Natural killer cell treated with Interleukin-12 subunit alpha and Interleukin-12 subunit beta and Interleukin-15 and Interleukin-18, amount 100 ng/mL, for 72 hours (primary cell): ENCODE results near the gene NME4. TPM values are rescaled to one million over a fixed set of nuclear protein-coding genes. Genes with fewer than 3 reads are reported as not detected.
"Not testable (repeated sequence)": the region's sequence is repeated elsewhere in the genome, so short reads cannot be mapped to it uniquely, and the experiment has no call there.

Experiments used
- ATAC-seq, 2 donors: fragments of 150-1000 bp; cut with Tn5 transposase in 1 of 2; sonication (Bioruptor Pico), chemical (Tn5 transposase) in 1 of 2; 2 replicates each; pipeline ENCODE4 v1.10.0; 2021
- DNase-seq: peaks from one replicate; pipeline ENCODE4 v3.0.0; 2022; ENCODE audit warnings: low spot score
- H3K27ac Mint-ChIP-seq, 2 donors: 1 replicate in 1 of 2; 2 replicates in 1 of 2; pipeline ENCODE4 v1.8.0; 2022; ENCODE audit warnings: mixed read lengths in 2 of 2, mild to moderate bottlenecking in 1 of 2, moderate library complexity in 1 of 2
- H3K27me3 Mint-ChIP-seq, 2 donors: 1 replicate in 1 of 2; 2 replicates in 1 of 2; pipeline ENCODE4 v1.8.0; 2022; ENCODE audit warnings: mixed read lengths in 2 of 2
- H3K36me3 Mint-ChIP-seq: one replicate; pipeline ENCODE4 v1.8.0; 2022; ENCODE audit warnings: mixed read lengths
- H3K4me1 Mint-ChIP-seq, 2 donors: 1 replicate in 1 of 2; 2 replicates in 1 of 2; pipeline ENCODE4 v1.8.0; 2022; ENCODE audit warnings: low read depth in 2 of 2, mixed read lengths in 2 of 2, mild to moderate bottlenecking in 1 of 2
- H3K4me3 Mint-ChIP-seq: one replicate; pipeline ENCODE4 v1.8.0; 2022; ENCODE audit warnings: mixed read lengths
- H3K9me3 Mint-ChIP-seq: 2 replicates; pipeline ENCODE4 v1.8.0; 2022; ENCODE audit warnings: mixed read lengths
- total RNA-seq, 2 donors: library from RNA; stranded (reverse); gene quantifications; one replicate each; pipeline ENCODE4 v1.2.3, GENCODE V29; 2022

NME4 gene
- total RNA-seq, 2 donors from 2014 or later: 2.7 to 9.1 TPM

DNA sequence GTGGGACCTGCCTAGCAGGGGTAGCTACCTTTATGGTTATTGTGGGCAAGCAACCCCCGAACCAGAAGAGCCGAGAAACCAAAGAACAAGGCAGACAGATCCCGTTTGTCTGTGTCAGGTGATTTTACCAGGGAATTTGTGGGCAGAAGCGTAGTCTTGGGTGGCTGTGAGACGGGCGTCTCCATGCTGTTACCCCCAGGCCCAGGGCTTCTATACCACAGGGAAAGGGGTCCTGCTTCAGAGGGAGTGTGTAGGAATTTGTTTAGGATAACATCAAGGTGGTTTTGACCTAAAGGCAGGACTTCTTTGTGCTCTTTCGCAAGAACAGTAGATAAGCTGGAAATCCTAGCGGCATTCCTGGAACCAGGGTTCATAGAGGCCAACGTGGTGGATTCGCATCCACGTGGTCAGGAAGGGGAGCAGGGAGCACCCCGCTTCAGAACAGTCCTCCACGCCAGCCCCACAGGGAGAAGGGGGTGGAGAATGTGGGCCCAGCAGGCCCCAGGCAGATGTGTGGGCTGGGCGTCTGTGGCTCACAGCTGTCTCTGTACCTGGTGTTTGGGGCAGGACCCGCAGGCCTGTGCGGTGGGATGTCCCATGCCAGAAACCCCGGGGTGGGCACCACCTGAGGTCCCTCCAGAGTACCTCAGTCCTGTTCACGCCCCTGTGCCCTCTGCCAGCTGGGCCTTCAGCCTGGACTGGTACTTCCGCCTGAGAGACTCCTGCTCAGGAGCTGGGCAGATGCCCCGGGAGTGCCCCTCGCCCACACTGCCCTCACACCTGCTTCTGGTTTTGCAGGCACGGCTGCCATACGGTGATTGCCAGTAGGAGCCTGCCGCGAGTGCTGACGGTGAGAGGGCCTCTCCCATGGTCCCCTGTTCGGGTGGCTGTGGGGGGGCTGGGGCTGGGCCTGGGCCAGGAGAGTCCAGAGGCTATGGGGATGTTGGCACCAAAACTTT, 8.8 kb downstream of the NME4 start:
- H3K36me3 Mint-ChIP-seq: no peaks in the 10 kb centered on the region
- DNase-seq: no peak
- no peaks in the 10 kb centered on the region for H3K27me3 Mint-ChIP-seq
- no peak for ATAC-seq
- H3K4me1 Mint-ChIP-seq: no peaks in the 10 kb centered on the region
- peak overlapping the region in 1 of 2 donors; percentile 10 for H3K27ac Mint-ChIP-seq
- H3K9me3 Mint-ChIP-seq: no peaks in the 10 kb centered on the region
- H3K4me3 Mint-ChIP-seq: no peak overlapping the region

- DNase-seq: no peak
- no peaks in the 10 kb centered on the region for H3K36me3 Mint-ChIP-seq
Observed at GRCh38 chr16:407253-407652, 10.3 kb downstream of the NME4 start.

GRCh38 chr16:410516-411178, 13.6 kb downstream of the NME4 start:
- Mint-ChIP-seq H3K27ac (no peak overlapping the region), H3K36me3 (no peaks in the 10 kb centered on the region), H3K27me3 (no peaks in the 10 kb centered on the region), H3K4me1 (no peaks in the 10 kb centered on the region), H3K4me3 (no peak overlapping the region), H3K9me3 (no peaks in the 10 kb centered on the region)
- peak; percentile 18 to 37 for ATAC-seq
- no peak for DNase-seq

More at GRCh38 chr16:407253-407652, 10.3 kb downstream of the NME4 start:
- Mint-ChIP-seq H3K9me3 (no peaks in the 10 kb centered on the region), H3K27me3 (no peaks in the 10 kb centered on the region), H3K4me3 (no peak overlapping the region), H3K27ac (no peak overlapping the region), H3K4me1 (no peaks in the 10 kb centered on the region)
- ATAC-seq: no peak

- Mint-ChIP-seq H3K4me1 (no peaks in the 10 kb centered on the region), H3K4me3 (no peak overlapping the region), H3K36me3 (no peaks in the 10 kb centered on the region), H3K27me3 (no peaks in the 10 kb centered on the region), H3K9me3 (no peaks in the 10 kb centered on the region), H3K27ac (no peak overlapping the region)
- ATAC-seq (no peak), DNase-seq (no peak)
Observed at GRCh38 chr16:411576-412265, 14.7 kb downstream of the NME4 start.

GRCh38 chr16:414395-415169, 17.6 kb downstream of the NME4 start:
- ATAC-seq (no peak), DNase-seq (no peak)
- Mint-ChIP-seq H3K4me1 (no peaks in the 10 kb centered on the region), H3K27ac (no peak overlapping the region), H3K9me3 (no peaks in the 10 kb centered on the region), H3K4me3 (no peak overlapping the region), H3K36me3 (no peaks in the 10 kb centered on the region), H3K27me3 (no peaks in the 10 kb centered on the region)

- H3K36me3 Mint-ChIP-seq, H3K4me1 Mint-ChIP-seq: not testable (repeated sequence)
Observed at GRCh38 chr16:415170-415498, 18.1 kb downstream of the NME4 start.

DNA sequence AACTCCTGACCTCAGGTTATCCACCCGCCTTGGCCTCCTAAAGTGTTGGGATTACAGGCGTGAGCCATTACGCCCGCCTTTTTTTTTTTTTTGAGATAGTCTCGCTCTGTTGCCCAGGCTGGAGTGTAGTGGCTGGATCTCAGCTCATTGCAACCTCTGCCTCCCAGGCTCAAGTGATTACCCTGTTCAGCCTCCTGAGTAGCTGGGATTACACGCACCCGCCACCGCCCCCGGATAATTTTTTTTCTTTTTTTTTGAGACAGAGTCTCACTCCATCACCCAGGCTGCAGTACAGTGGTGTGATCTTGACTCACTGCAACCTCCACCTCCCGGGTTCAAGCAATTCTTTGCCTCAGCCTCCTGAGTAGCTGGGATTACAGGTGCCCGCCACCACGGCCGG, 25.2 kb downstream of the NME4 start:
- not testable (repeated sequence) for H3K36me3 Mint-ChIP-seq, ATAC-seq, H3K27me3 Mint-ChIP-seq, H3K4me3 Mint-ChIP-seq, H3K9me3 Mint-ChIP-seq, DNase-seq, H3K27ac Mint-ChIP-seq
- peaks cover 11 to 12% of the 10 kb centered on the region in 2 donors for H3K4me1 Mint-ChIP-seq

More at GRCh38 chr16:415170-415498, 18.1 kb downstream of the NME4 start:
- H3K27ac Mint-ChIP-seq, H3K27me3 Mint-ChIP-seq, H3K4me3 Mint-ChIP-seq, H3K9me3 Mint-ChIP-seq, DNase-seq, ATAC-seq: not testable (repeated sequence)

DNA sequence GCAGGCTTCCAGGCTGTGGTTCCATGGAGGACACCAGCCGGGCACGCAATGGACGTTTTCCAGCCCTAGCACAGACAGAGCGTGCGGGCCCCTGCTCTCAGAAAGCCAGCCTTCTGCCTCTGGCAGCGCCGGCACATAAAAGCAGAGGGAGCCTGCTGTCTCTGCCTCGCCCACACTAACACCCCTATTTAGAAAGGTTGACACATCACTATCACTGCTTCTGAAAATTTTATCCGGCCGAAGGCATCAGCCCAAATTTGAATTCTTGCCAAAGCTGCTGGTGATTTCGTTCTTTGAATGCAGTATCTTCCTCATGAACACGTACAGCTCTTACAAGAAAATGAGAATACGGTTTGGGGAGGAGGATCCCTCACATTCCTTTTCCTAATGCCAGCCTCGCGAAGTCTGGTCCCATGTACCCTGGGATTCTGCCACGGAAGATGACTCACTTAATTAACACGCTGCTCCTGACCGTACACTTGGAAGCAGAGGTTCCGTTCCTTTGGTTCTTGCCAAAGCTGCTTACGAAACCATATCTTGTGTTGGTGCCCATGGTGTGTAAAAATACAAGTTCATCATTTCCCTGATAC, 27.1 kb downstream of the NME4 start:
- no peaks in the 10 kb centered on the region for H3K27me3 Mint-ChIP-seq
- DNase-seq (no peak), ATAC-seq (no peak)
- no peak overlapping the region for H3K27ac Mint-ChIP-seq
- peak overlapping the region; percentile 62 for H3K4me3 Mint-ChIP-seq
- peaks cover 23 to 26% of the 10 kb centered on the region in 2 donors for H3K4me1 Mint-ChIP-seq
- no peaks in the 10 kb centered on the region for H3K9me3 Mint-ChIP-seq
- H3K36me3 Mint-ChIP-seq: no peaks in the 10 kb centered on the region

GRCh38 chr16:424623-425081, 27.7 kb downstream of the NME4 start:
- no peaks in the 10 kb centered on the region for H3K9me3 Mint-ChIP-seq
- no peaks in the 10 kb centered on the region for H3K27me3 Mint-ChIP-seq
- DNase-seq (no peak), ATAC-seq (no peak)
- H3K36me3 Mint-ChIP-seq: no peaks in the 10 kb centered on the region
- H3K4me1 Mint-ChIP-seq: peaks cover 23 to 27% of the 10 kb centered on the region in 2 donors
- H3K27ac Mint-ChIP-seq: peak overlapping the region in 1 of 2 donors; percentile 49
- H3K4me3 Mint-ChIP-seq: peak overlapping the region; percentile 62

DNA sequence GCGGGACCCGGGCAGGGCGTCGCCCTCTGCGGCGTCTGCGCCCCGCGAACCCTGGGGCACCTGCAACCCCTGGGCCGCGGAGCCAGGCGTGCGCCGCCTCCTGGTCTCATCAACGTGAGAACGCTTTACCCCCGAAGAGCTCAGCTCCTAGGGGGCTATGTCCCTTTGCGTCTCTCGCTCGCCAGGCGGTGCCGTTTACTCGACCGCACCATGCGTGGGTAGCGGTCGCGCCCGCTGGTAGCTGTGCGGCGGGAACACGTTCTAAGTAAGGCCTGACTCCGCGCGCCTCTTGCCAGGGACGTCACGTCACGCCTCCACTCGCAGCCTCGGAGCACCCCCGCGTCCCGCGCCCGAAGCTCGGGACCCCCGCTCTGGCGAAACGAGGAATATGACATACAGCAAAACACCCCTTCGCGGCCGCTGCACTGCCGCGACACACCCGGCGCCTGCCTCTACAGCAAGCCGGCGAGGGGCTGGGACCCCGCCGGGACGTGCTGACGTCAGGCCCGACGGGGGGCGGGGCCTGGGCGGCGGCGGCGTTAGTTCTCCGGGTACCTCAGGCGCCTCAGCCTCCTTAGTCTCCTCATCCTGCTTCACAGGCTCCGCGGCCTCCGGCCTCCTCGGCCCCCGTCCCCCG, 28.2 kb downstream of the NME4 start, which contains the start of gene RAB11FIP3:
Gene RAB11FIP3, plus strand, starts transcription at position 568 of the 637 bp plus-strand sequence. CDS start 358 bp downstream, outside the sequence.
- ATAC-seq: peak; percentile 95 to 97
- Mint-ChIP-seq H3K4me3 (peak within 1 kb of the TSS; percentile 88), H3K4me1 (peaks cover 23 to 27% of the 10 kb centered on the region in 2 donors), H3K36me3 (no peaks in the 10 kb centered on the region), H3K27ac (peak within 1 kb of the TSS; percentile 41 to 49), H3K27me3 (no peaks in the 10 kb centered on the region), H3K9me3 (no peaks in the 10 kb centered on the region)
- DNase-seq: peak; percentile 88

DNA sequence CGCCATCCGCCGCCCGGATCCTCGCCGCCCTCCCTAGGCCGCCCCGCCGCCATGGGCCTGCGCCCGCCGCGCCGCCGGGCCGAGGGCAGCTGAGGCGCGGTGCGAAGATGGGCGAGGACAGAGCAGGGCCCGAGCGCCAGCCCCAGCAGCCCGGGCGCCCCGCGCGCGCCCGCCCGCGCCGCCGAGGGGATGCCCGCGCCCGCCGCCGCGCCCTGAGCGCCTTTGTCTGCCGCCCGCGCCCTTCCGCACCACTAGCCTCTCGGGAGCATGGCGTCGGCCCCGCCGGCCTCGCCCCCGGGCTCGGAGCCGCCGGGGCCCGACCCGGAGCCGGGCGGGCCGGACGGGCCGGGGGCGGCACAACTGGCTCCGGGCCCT, 28.7 kb downstream of the NME4 start:
- ATAC-seq (peak; percentile 74 to 83), DNase-seq (no peak)
- peaks cover 24 to 27% of the 10 kb centered on the region in 2 donors for H3K4me1 Mint-ChIP-seq
- no peaks in the 10 kb centered on the region for H3K27me3 Mint-ChIP-seq
- no peaks in the 10 kb centered on the region for H3K36me3 Mint-ChIP-seq
- H3K27ac Mint-ChIP-seq: no peak overlapping the region
- peak overlapping the region; percentile 79 for H3K4me3 Mint-ChIP-seq
- H3K9me3 Mint-ChIP-seq: no peaks in the 10 kb centered on the region

GRCh38 chr16:426115-426905, 29.3 kb downstream of the NME4 start:
- ATAC-seq (no peak), DNase-seq (no peak)
- H3K4me3 Mint-ChIP-seq: peak overlapping the region; percentile 88
- peak overlapping the region in 1 of 2 donors; percentile 17 for H3K27ac Mint-ChIP-seq
- H3K4me1 Mint-ChIP-seq: peaks cover 27% of the 10 kb centered on the region in 2 donors
- H3K27me3 Mint-ChIP-seq: no peaks in the 10 kb centered on the region
- no peaks in the 10 kb centered on the region for H3K9me3 Mint-ChIP-seq
- no peaks in the 10 kb centered on the region for H3K36me3 Mint-ChIP-seq
